Subcutaneous preadipocyte (primary cell): ENCODE measurements around the gene PHF8. TPM values are rescaled to one million over a fixed set of nuclear protein-coding genes. Genes with fewer than 3 reads are reported as not detected.

Source experiments
- small RNA-seq: library from RNA; depleted of rRNA; stranded (forward); fragments of <200 nt; gene quantifications from one replicate; pipeline ENCODE3, GENCODE V24; 2012
- total RNA-seq: library from RNA; depleted of rRNA; stranded (reverse); fragments of >200 nt; gene quantifications from 2 replicates; pipeline ENCODE4 v1.2.3, GENCODE V29; 2012

PHF8 gene
- 13.6 and 15.6 TPM in 2 replicates for total RNA-seq

GRCh38 chrX:54044126-54044876 is at the start of gene PHF8:
TSS of gene PHF8 (minus strand) at chrX:54044473. CDS start at chrX:54042728, 1,745 bp downstream.

Small RNAs within 50 kb of the gene (small RNA-seq; reads per million reads assigned to genes)
- gene RNA5SP505: 0.25 reads per million

Other genes starting within 250 kb of the PHF8 start
- gene FAM120C, start 138.8 kb upstream of the PHF8 start, total RNA-seq: 6.6 TPM in 2 replicates